Testis (tissue), 3 donors: ENCODE results near the gene G6PC2. TPM values are rescaled to one million over a fixed set of nuclear protein-coding genes. Genes with fewer than 3 reads are reported as not detected.
"Not testable (repeated sequence)": the region's sequence is repeated elsewhere in the genome, so short reads cannot be mapped to it uniquely, and the experiment has no call there.

Experiments used
- DNase-seq: peaks from one replicate; pipeline ENCODE4 v3.0.0-alpha.2; 2019
- H3K27ac ChIP-seq, 2 donors: fragments of 200-600 bp; sonication (generic); one replicate each; pipeline ENCODE4 v1.5.1; 2019
- H3K27me3 ChIP-seq: fragments of 200-600 bp; sonication (generic); one replicate; pipeline ENCODE4 v1.5.1; 2019
- H3K36me3 ChIP-seq: fragments of 200-600 bp; sonication (generic); one replicate; pipeline ENCODE4 v1.5.1; 2017; ENCODE audit warnings: low read depth; ENCODE audit errors: missing control alignments
- H3K4me1 ChIP-seq: fragments of 200-600 bp; sonication (generic); one replicate; pipeline ENCODE4 v1.5.1; 2019
- H3K4me3 ChIP-seq, 2 donors: fragments of 200-600 bp; sonication (generic); one replicate each; pipeline ENCODE4 v1.5.1; 2017 to 2019
- H3K9me3 ChIP-seq: fragments of 200-600 bp; sonication (generic); one replicate; pipeline ENCODE4 v1.5.1; 2017
- POLR2A ChIP-seq: fragments of 450-650 bp; IDR thresholded peaks from one replicate; pipeline ENCODE4 v1.6.1; 2017; ENCODE audit warnings: antibody characterized with exemption, mild to moderate bottlenecking, moderate library complexity
- WGBS, 2 donors: methylation state at CpG; one replicate each; pipeline ENCODE4 v1.1.5; 2018; 5-methylcytosine and 5-hydroxymethylcytosine counted together
- intact Hi-C: fragments of 100-400 bp; cut with DNase I; formaldehyde crosslinking; loops from one replicate; pipeline ENCODE4 v1.15.1; 2023; ENCODE audit warnings: low total_unique reads
- polyA plus RNA-seq: library from polyadenylated mRNA; stranded (reverse); fragments of 350-450 nt; fragmentation: Illumina TruSeq; extraction: RNeasy Lipid Tissue Mini Kit (QIAGEN cat#74804); gene quantifications from one replicate; pipeline ENCODE4 v1.2.3, GENCODE V29; 2014; ENCODE audit warnings: low read depth, low replicate concordance; ENCODE audit not compliant: insufficient read depth
- total RNA-seq, 2 donors: library from RNA; depleted of rRNA; stranded (reverse); fragments of >200 nt; gene quantifications; one replicate each; pipeline ENCODE4 v1.2.3, GENCODE V29; 2016
- TF ChIP-seq, protein P1 (sequence below), 3 experiments: fragments of 450-650 bp in 2 of 3; fragments of 200-600 bp in 1 of 3; sonication (generic) in 1 of 3; IDR thresholded peaks; one replicate each; pipeline ENCODE4 v1.5.1; 2016 to 2019; ENCODE audit warnings: antibody characterized with exemption in 3 of 3, mild to moderate bottlenecking in 2 of 3, moderate library complexity in 1 of 3

G6PC2 gene
- total and polyA plus RNA-seq, 3 donors from 2014 or later = 1.1 to 2.5 (median 2.4) TPM

DNA sequence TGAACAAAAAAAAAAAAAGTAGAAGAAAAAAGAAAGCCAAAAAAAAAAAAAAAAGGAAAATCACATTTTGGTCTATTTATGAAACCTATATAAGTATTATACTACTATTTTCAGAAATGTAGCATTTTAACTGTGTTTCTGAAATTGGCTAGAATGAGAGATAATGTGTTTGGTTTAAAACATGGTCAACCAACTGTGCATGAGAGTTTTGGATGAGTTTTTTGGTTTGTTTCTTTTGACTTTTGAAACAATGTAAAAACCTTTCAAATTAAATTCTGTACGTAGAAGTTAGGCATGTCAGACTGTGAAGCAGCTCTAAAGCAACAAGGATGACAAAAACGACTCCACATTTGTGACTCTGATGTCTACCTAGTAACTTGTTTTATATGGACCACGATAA, 45.5 kb upstream of the G6PC2 start:
- H3K36me3 ChIP-seq = no peaks in the 10 kb centered on the region

DNA sequence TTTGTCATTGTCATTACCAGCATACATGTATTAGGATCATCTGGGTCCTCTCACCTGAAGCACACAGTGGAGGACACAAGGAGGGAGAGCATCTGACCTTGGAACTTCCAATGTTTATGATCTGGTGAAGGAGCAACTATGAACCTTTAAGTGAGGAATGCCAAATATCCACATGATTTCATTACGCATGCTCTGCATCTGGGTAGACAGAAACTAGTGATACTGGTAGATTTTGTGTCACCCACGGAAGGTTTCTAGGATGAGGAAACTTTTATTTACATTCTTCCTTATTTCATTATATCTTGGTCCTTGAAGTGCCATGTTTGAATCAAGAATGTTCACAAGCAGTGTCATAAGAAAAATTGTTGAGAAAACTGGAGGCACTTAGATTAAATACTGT, 42.9 kb upstream of the G6PC2 start:
- 90 to 95% methylated on average over 2 of the region's 2 CpGs for WGBS, 2 donors
- DNase-seq = no peak
- no peak overlapping the region for H3K4me3 ChIP-seq
- intact Hi-C loops = no loop called here
- no peaks in the 10 kb centered on the region for H3K4me1 ChIP-seq
- no peaks in the 10 kb centered on the region for H3K27me3 ChIP-seq
- no peaks in the 10 kb centered on the region for H3K9me3 ChIP-seq
- no peak overlapping the region for H3K27ac ChIP-seq
- H3K36me3 ChIP-seq = no peaks in the 10 kb centered on the region
- no peak for TF ChIP-seq POLR2A
- TF ChIP-seq, protein P1, sequence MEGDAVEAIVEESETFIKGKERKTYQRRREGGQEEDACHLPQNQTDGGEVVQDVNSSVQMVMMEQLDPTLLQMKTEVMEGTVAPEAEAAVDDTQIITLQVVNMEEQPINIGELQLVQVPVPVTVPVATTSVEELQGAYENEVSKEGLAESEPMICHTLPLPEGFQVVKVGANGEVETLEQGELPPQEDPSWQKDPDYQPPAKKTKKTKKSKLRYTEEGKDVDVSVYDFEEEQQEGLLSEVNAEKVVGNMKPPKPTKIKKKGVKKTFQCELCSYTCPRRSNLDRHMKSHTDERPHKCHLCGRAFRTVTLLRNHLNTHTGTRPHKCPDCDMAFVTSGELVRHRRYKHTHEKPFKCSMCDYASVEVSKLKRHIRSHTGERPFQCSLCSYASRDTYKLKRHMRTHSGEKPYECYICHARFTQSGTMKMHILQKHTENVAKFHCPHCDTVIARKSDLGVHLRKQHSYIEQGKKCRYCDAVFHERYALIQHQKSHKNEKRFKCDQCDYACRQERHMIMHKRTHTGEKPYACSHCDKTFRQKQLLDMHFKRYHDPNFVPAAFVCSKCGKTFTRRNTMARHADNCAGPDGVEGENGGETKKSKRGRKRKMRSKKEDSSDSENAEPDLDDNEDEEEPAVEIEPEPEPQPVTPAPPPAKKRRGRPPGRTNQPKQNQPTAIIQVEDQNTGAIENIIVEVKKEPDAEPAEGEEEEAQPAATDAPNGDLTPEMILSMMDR (IDR thresholded peaks at IDR 0.05) = no peak

More for the DNA sequence above, 45.5 kb upstream of the G6PC2 start:
- H3K27me3 ChIP-seq = no peaks in the 10 kb centered on the region
- no peaks in the 10 kb centered on the region for H3K9me3 ChIP-seq
- TF ChIP-seq, protein P1 (IDR thresholded peaks at IDR 0.05) = no peak
- no peak overlapping the region for H3K27ac ChIP-seq
- WGBS, 2 donors = 70 to 75% methylated on average over 3 of the region's 3 CpGs
- no peaks in the 10 kb centered on the region for H3K4me1 ChIP-seq
- intact Hi-C loops = no loop called here
- no peak for DNase-seq
- H3K4me3 ChIP-seq = no peak overlapping the region

DNA sequence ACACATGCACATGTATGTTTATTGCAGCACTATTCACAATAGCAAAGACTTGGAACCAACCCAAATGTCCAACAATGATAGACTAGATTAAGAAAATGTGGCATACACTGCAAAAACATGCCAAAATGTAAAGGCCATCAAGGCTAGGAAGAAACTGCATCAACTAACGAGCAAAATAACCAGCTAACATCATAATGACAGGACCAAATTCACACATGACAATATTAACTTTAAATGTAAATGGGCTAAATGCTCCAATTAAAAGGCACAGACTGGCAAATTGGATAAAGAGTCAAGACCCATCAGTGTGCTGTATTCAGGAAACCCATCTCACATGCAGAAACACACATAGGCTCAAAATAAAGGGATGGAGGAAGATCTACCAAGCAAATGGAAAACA, 33.9 kb upstream of the G6PC2 start:
- DNase-seq, H3K27ac ChIP-seq, intact Hi-C loops, H3K27me3 ChIP-seq, H3K4me3 ChIP-seq, H3K4me1 ChIP-seq, H3K9me3 ChIP-seq, H3K36me3 ChIP-seq: not testable (repeated sequence)
- WGBS, 2 donors = 95 to 100% methylated on average over 1 of the region's 1 CpG

DNA sequence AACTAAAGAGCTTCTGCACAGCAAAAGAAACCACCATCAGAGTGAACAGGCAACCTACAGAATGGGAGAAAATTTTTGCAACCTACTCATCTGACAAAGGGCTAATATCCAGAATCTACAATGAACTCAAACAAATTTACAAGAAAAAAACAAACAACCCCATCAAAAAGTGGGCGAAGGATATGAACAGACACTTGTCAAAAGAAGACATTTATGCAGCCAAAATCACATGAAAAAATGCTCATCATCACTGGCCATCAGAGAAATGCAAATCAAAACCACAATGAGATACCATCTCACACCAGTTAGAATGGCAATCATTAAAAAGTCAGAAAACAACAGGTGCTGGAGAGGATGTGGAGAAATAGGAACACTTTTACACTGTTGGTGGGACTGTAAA, 30.7 kb upstream of the G6PC2 start:
- H3K27ac ChIP-seq, H3K9me3 ChIP-seq, H3K4me3 ChIP-seq, intact Hi-C loops, H3K27me3 ChIP-seq, H3K36me3 ChIP-seq, DNase-seq, H3K4me1 ChIP-seq: not testable (repeated sequence)
- WGBS, 2 donors = 100% methylated on average over 1 of the region's 1 CpG; no CpG with 5 or more reads in 1 of the 2 donors

DNA sequence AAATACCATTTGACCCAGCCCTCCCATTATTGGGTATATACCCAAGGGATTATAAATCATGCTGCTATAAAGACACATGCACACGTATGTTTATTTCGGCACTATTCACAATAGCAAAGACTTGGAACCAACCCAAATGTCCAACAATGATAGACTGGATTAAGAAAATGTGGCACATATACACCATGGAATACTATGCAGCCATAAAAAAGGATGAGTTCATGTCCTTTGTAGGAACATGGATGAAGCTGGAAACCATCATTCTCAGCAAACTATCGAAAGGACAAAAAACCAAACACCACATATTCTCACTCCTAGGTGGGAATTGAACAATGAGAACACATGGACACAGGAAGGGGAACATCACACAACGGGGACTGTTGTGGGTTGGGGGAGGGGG, 30.3 kb upstream of the G6PC2 start:
- H3K9me3 ChIP-seq, H3K27me3 ChIP-seq, H3K36me3 ChIP-seq, DNase-seq, H3K4me1 ChIP-seq, H3K27ac ChIP-seq, H3K4me3 ChIP-seq, intact Hi-C loops: not testable (repeated sequence)
- WGBS, 2 donors = 93 to 98% methylated on average over 4 of the region's 4 CpGs

DNA sequence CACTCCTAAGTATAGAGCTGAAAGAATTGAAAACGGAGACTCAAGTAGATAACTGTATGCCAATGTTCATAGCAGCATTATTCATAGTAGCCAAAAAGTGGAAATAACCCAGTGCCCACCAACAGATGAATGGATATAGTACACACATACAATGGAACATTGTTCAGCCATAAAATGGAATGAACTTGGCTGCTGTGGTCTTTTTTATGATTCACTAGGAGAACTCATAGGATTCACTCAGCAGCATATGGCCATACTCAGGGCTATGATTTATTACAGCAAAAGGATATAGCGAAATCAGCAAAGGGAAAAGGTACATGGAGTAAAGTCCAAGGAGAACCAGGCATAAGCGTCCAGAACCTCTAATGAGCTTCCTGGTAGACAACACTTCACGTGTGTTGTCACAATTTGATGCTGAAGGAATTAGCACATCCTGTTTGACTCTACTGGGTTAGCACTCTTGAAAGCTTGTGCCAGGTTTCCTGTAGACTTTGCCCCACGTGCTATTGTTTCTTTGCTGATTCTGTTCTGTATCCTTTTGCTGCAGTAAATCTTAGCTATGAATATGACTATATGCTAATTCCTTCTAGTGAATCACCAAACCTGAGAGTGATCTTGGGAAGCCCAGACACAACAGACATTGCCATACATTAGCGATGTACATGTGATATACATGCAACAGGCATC, 26.6 kb upstream of the G6PC2 start:
- TF ChIP-seq, protein P1 (IDR thresholded peaks at IDR 0.05) = no peak
- TF ChIP-seq POLR2A = no peak
- no peak overlapping the region for H3K4me3 ChIP-seq
- 89 to 90% methylated on average over 6 of the region's 6 CpGs for WGBS, 2 donors
- no peak for DNase-seq
- H3K9me3 ChIP-seq = no peaks in the 10 kb centered on the region
- H3K27ac ChIP-seq = no peak overlapping the region
- intact Hi-C loops = no loop called here
- H3K4me1 ChIP-seq = no peaks in the 10 kb centered on the region
- H3K27me3 ChIP-seq = no peaks in the 10 kb centered on the region
- no peaks in the 10 kb centered on the region for H3K36me3 ChIP-seq

DNA sequence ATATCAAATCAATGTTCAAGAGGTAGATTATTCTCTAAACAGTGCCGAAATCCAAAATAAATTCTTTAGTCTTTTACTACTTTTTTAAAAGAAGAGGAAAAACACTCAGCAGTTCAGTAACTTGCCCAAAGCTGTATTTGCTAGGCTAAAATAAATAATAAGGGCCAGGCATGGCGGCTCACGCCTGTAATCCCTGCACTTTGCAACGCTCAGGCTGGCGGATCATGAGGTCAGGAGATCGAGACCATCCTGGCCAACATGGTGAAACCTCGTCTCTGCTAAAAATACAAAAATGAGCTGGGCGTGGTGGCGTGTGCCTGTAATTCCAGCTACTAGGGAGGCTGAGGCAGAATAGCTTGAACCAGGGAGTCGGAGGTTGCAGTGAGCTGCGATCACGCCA, 18.9 kb upstream of the G6PC2 start:
- intact Hi-C loops, H3K4me1 ChIP-seq, H3K9me3 ChIP-seq, DNase-seq, H3K4me3 ChIP-seq, H3K36me3 ChIP-seq, H3K27me3 ChIP-seq, H3K27ac ChIP-seq: not testable (repeated sequence)
- WGBS, 2 donors = 96% methylated on average over 12 of the region's 12 CpGs
